TTC549 (cell line): Measurements from ENCODE around the gene TBC1D23.
"Not testable (repeated sequence)": the region's sequence is repeated elsewhere in the genome, so short reads cannot be mapped to it uniquely, and the experiment has no call there.

ENCODE experiments used
- FAIRE-seq: peaks from 2 replicates; lab custom pipeline; 2012; peaks lifted over from hg19 to GRCh38; lab: Jason Lieb, UNC

TBC1D23 gene

DNA sequence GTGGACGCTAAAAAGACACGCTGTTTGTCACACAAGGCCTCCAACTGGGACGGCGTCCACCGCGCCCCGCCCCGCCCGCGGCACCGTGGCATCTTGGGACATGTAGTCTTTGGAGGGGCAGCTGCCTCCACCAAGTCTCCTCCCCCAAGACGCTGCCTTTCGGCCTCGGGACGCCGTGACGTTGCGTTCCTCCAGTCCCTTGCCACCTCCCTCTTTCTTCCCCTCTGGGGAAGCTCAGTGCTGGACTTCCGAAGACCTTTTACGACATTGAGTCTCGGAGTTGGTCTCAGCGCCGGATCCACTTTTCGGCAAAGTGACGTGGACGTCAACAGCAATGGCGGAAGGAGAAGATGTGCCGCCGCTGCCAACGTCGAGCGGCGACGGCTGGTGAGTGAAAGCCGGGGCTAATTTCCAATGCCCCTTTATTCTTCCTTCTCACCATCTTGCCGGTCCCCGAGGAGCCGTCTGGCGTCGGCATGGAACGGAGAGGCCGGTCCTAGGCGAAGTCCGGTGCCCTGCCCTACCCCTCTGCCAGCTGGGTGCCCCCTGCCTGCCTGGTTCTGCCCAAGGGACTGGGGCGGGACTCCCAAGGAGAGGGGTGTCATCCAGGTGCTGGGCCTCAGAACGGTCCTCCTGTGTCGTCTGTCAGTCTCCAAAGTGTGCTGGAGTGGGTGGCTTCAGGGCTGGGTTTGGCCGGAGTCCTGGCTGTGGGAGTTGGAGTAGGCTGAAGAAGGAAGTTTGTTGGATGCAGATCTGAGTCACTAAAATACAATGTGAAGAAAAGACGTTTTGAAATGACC is at the start of gene TBC1D23:
TBC1D23 (plus strand) TSS at position 308 of the 800 bp plus-strand sequence; CDS start at position 335, 27 bp downstream.
- FAIRE-seq = peak; percentile 98

DNA sequence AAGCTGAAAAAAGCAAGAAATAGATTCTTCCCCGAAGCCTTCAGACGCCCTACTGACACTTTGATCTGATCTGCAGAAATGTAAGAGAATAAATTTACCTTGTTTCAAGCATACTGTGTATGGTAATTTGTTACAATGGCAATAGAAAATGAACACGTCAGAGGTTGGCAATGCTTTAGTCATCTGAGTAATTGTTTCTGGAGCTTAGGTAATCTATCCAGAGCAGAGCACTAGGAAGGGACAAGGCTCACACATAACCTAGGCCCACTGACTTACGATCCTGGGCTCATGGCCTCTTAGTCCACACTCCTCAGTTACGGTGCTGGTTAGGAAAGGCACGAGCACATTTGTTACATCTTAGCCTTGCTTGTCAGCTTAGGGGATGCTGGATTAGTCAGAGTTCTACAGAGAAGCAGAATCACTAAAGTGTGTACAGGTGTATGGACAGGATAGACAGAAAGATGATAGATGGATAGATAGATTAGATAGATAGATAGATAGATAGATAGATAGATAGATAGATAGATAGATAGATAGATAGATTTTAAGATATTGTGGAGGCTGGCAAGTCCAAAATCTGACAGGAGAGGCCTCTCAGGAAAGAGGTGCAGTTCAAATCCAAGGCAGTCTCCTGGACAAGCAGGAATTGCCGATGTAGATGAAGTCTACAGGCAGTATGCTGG is 46.8 kb upstream of the TBC1D23 start:
- FAIRE-seq = no peak

- no peak for FAIRE-seq
Observed at GRCh38 chr3:100214574-100214964, 46.2 kb upstream of the TBC1D23 start.

GRCh38 chr3:100216713-100217112 is 44.1 kb upstream of the TBC1D23 start:
- FAIRE-seq = no peak

DNA sequence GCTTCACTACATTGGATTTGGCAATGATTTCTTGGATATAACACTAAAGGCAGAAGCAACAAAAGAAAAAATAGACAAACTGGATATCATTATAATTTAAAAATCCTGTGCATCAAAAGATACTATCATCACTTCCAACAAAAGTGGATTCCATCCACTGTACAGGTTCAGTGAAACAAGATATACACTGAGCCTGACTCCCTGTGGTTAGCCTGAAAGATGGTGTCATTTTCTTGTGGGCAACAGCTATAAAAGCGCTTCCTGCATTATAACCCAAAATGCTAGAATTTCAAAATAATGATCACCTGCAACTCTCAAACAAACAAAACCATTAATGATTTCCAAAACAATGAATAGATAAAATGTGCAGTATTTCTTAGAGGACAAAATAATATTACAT is 39.6 kb upstream of the TBC1D23 start:
- no peak for FAIRE-seq

DNA sequence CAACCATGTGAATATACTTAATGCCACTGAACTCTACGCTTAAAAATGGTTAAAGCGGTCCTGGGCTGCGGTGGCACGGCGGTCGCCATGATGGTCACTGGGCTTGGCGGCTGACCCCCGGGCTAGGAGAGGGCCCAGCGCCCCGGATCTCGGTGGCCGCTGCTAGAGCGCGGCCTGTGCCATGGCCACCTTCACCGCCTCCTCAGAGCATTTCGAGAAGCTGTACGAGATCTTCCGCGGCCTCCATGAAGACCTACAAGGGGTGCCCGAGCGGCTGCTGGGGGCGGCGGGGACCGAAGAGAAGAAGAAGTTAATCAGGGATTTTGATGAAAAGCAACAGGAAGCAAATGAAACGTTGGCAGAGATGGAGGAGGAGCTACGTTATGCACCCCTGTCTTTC is 35.6 kb upstream of the TBC1D23 start:
- FAIRE-seq = no peak

DNA sequence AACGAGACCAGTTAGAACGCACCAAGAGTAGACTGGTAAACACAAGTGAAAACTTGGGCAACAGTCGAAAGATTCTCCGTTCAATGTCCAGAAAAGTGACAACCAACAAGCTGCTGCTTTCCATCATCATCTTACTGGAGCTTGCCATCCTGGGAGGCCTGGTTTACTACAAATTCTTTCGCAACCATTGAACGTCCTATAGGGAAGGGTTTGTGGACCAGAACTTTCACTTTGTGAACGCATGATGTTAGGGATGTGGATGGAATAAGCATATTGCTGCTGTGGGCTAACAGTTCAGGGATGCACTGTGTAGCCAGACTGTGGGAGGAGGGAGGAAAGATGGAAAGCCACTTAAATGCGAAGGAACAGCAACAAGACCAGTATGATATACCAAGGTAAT is 34.9 kb upstream of the TBC1D23 start:
- FAIRE-seq = no peak

GRCh38 chr3:100226712-100227429 is 33.9 kb upstream of the TBC1D23 start:
- no peak for FAIRE-seq

GRCh38 chr3:100227511-100227921 is 33.3 kb upstream of the TBC1D23 start:
- FAIRE-seq = no peak

GRCh38 chr3:100228247-100228646 is 32.5 kb upstream of the TBC1D23 start:
- FAIRE-seq = no peak

DNA sequence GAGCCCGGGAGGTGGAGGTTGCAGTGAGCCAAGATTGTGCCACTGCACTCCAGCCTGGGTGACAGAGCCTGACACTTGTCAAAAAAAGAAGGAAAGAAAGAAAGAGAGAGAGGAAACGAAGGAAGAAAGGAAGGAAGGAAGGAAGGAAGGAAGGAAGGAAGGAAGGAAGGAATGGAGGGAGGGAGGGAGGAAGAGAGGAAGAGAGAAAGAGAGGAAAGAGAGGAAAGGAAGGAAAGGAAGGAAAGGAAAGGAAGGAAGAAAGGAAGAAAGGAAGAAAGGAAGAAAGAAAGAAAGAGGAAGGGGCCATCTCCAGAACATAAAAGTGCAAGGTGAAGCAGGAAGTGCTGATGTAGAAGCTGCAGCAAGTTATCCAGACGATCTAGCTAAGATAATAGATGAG is 31.6 kb upstream of the TBC1D23 start:
- not testable (repeated sequence) for FAIRE-seq

- FAIRE-seq = no peak
Observed at GRCh38 chr3:100230710-100231109, 30.1 kb upstream of the TBC1D23 start.

GRCh38 chr3:100231668-100232067 is 29.1 kb upstream of the TBC1D23 start:
- FAIRE-seq = no peak

DNA sequence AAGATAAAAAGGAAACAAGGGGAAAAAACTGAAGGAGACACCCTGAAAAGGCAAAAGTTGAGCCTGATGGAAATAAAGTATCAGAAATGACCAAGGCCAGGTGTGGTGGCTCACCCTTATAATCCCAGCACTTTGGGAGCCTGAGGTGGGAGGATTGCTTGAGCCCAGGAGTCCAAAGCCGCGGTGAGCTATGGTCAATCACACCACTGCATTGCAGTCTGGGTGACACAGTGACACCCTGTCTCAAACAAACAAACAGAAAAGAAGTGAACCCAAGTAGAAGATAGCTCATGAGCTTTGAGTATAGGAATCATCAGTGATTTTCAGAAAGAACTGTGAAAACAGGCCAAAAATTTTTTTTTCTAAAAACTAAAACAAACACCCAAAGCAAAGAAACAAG is 26.4 kb upstream of the TBC1D23 start:
- no peak for FAIRE-seq

GRCh38 chr3:100238599-100238998 is 22.2 kb upstream of the TBC1D23 start:
- no peak for FAIRE-seq

DNA sequence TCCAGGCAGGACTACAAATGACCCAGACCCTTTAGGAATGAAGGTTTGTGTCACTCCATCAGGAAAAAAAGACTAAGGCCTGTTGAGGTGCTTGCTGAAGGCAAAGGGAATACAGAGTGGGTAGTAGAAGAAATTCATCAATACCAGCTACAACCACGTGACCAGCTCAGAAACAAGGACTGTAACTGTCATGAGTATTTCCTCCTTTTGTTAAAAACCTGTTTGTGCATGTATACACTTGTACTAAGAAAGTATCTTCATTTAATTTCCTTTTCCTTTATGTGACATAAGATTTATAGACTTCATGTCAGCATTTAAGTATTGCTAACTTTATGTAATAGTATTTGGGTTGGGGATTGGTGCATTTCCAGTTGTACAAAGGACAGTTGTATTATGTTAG is 18.3 kb upstream of the TBC1D23 start:
- not testable (repeated sequence) for FAIRE-seq

- no peak for FAIRE-seq
Observed at GRCh38 chr3:100244264-100244663, 16.5 kb upstream of the TBC1D23 start.

- FAIRE-seq = no peak
Observed at GRCh38 chr3:100245136-100245535, 15.7 kb upstream of the TBC1D23 start.

DNA sequence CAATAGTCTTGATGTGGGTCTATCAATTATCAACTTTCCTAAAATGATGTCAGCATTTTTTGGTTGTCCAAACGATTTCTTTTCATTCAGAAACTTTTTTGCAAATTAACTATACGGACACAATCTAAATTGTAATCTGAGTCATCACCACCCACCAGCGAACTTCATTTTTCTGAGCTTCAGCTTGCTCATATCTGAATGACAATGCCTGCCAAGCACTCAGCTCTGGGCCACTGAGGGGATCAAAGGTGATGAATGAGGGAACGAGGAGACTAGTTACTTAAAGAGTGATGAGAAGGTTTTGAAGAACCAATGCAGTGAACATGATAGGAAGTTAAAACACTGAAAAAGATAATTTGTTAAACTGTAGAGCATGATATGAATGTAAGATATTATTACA is 14.9 kb upstream of the TBC1D23 start:
- no peak for FAIRE-seq

DNA sequence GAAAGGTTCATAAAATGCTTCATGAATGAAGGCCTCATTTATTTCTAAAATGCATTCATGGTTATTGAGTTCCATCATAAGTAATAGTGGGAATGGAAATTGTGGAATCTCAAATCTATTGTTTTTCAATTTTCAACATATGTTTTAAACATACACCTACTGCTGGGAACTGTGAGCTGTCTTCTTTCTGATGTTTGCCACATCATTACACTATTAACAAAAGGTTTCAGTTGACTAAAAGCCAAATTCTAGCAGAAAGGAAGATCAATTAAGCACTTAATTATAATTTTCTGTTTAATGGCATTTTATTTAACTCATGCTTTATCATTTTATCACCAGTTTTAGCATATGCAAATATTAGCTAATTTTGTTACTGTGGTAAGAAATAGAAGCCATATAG is 13.8 kb upstream of the TBC1D23 start:
- FAIRE-seq = no peak

GRCh38 chr3:100252001-100252400 is 8.8 kb upstream of the TBC1D23 start:
- FAIRE-seq = no peak

GRCh38 chr3:100254168-100254777 is 6.5 kb upstream of the TBC1D23 start:
- FAIRE-seq = no peak

DNA sequence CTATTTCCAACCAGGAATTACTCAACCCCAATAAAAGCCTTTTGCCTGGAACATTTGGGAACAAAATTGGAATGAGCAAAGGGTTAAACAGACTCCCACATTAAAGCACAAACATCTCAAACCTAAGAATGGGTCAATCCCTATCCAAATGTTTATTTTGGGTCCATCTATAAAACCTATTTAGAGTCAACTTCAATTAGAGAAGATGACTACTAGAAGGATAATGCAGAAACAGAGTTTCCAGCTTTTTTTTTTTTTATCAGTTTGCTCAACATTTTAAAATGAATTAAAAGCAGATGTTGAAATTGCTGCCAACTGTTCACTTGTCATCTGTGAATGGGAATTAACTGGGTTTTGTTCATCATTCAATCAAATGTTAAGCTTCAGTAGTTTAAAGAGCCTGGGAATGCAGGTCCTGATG is 4.1 kb upstream of the TBC1D23 start:
- FAIRE-seq = no peak
